HepG2 (cell line): ENCODE results near the gene CD302. TPM values are rescaled to one million over a fixed set of nuclear protein-coding genes. Genes with fewer than 3 reads are reported as not detected.

Source experiments
- ATAC-seq: fragments of 200-7000 bp; cut with Tn5 transposase; 3 replicates; pipeline ENCODE4 v1.9.1; 2020; ENCODE audit warnings: mild to moderate bottlenecking, moderate library complexity
- BruUV-seq: library from RNA; stranded (reverse); fragments of 400-500 nt; replicated peaks from 2 replicates; lab custom pipeline; 2021; lab: Mats Ljungman, UMichigan
- CTCF ChIA-PET: fragments of 300-600 bp; formaldehyde crosslinking; extraction: SDS; loops from one replicate; lab custom pipeline; 2021; ENCODE audit warnings: low total read pairs, inconsistent platforms, low intra/inter-chr PET ratio; lab: Yijun Ruan, JAX
- POLR2A ChIA-PET: fragments of 350-600 bp; sonication (Branson Sonifier 250); formaldehyde crosslinking; loops from one replicate; lab custom pipeline; 2020; ENCODE audit warnings: antibody characterized with exemption, inconsistent platforms; lab: Yijun Ruan, JAX
- DNase-seq: peaks from one replicate; pipeline ENCODE4 v3.0.0-alpha.2; 2015; ENCODE audit warnings: low spot score
- FAIRE-seq: peaks from 3 replicates; lab custom pipeline; 2011; peaks lifted over from hg19 to GRCh38; lab: Jason Lieb, UNC
- H2AFZ ChIP-seq: one replicate; pipeline ENCODE4 v1.6.1; 2011; ENCODE audit warnings: low read length, inconsistent platforms
- H3K27ac ChIP-seq: fragments of 300-600 bp; 3 replicates; pipeline ENCODE4 v1.8.0; 2011; ENCODE audit warnings: mixed run types, mild to moderate bottlenecking, mixed read lengths, low read length, inconsistent platforms; ENCODE audit not compliant: insufficient read depth; ENCODE audit errors: extremely low read length
- H3K27me3 ChIP-seq, 2 experiments: fragments of 200-600 bp in 1 of 2; 2 replicates in 1 of 2; 3 replicates in 1 of 2; pipeline versions ENCODE4 v1.6.0 to v1.8.0; 2011; ENCODE audit warnings: low read length in 2 of 2, mild to moderate bottlenecking in 2 of 2, moderate library complexity in 2 of 2, inconsistent platforms in 1 of 2; ENCODE audit not compliant: insufficient read depth in 2 of 2, control insufficient read depth in 1 of 2
- H3K36me3 ChIP-seq, 2 experiments: fragments of 200-600 bp in 1 of 2; replicated peaks in 1 of 2; 2 replicates in 1 of 2; 3 replicates in 1 of 2; pipeline versions ENCODE4 v1.5.1 to v1.8.0; 2011; ENCODE audit warnings: low read length in 2 of 2, inconsistent platforms in 1 of 2; ENCODE audit not compliant: insufficient read depth in 2 of 2, control insufficient read depth in 1 of 2
- H3K4me1 ChIP-seq: 2 replicates; pipeline ENCODE4 v1.5.1; 2012; ENCODE audit warnings: low read length, inconsistent platforms; ENCODE audit not compliant: insufficient read depth
- H3K4me2 ChIP-seq: 2 replicates; pipeline ENCODE4 v1.6.0; 2011; ENCODE audit warnings: low read depth, low read length, inconsistent platforms
- H3K4me3 ChIP-seq, 3 experiments: fragments of 200-600 bp in 1 of 3; sonication (generic), shearing (Covaris generic) in 1 of 3; replicated peaks in 1 of 3; 2 replicates each; pipeline ENCODE4 v1.5.1; 2011 to 2016; ENCODE audit warnings: low read length in 3 of 3, inconsistent platforms in 2 of 3, low read depth in 2 of 3, mild to moderate bottlenecking in 2 of 3, control low read depth in 1 of 3, mixed read lengths in 1 of 3; ENCODE audit not compliant: insufficient read depth in 1 of 3
- H3K79me2 ChIP-seq: one replicate; pipeline ENCODE4 v1.6.1; 2011; ENCODE audit warnings: low read length, inconsistent platforms; ENCODE audit not compliant: insufficient read depth
- H3K9ac ChIP-seq: 2 replicates; pipeline ENCODE4 v1.6.0; 2011; ENCODE audit warnings: mild to moderate bottlenecking, low read depth, low read length, inconsistent platforms; ENCODE audit not compliant: insufficient read depth
- H3K9me3 ChIP-seq: 2 replicates; pipeline ENCODE4 v1.5.1; 2012; ENCODE audit warnings: mild to moderate bottlenecking, low read length
- H4K20me1 ChIP-seq: 2 replicates; pipeline ENCODE4 v1.6.0; 2011; ENCODE audit warnings: inconsistent platforms, mild to moderate bottlenecking, low read length, moderate library complexity; ENCODE audit not compliant: insufficient read depth
- ATAD3A ChIP-seq: sonication (generic); formaldehyde crosslinking; IDR thresholded peaks from 2 replicates; pipeline ENCODE4 v1.4.0; 2020; ENCODE audit warnings: missing genetic modification reagents
- HBP1 ChIP-seq: IDR thresholded peaks from 2 replicates; pipeline ENCODE4 v1.6.1; 2016; ENCODE audit warnings: low read depth, control low read depth
- PATZ1 ChIP-seq: sonication (generic); formaldehyde crosslinking; IDR thresholded peaks from 2 replicates; pipeline ENCODE4 v1.4.0; 2020; ENCODE audit warnings: missing genetic modification reagents
- RBM22 ChIP-seq: fragments of 200-400 bp; formaldehyde crosslinking; optimal IDR thresholded peaks from 2 replicates; pipeline ENCODE3; 2017; ENCODE audit warnings: mild to moderate bottlenecking, low read length, moderate library complexity
- ZBTB21 ChIP-seq: sonication (generic); formaldehyde crosslinking; IDR thresholded peaks from 2 replicates; pipeline ENCODE4 v1.4.0; 2020; ENCODE audit warnings: missing genetic modification reagents
- ZBTB38 ChIP-seq: sonication (generic); formaldehyde crosslinking; IDR thresholded peaks from 2 replicates; pipeline ENCODE4 v1.5.1; 2020; ENCODE audit warnings: mild to moderate bottlenecking, missing genetic modification reagents
- ZBTB40 ChIP-seq, 2 experiments: fragments of 450-650 bp in 1 of 2; sonication (generic) in 1 of 2; formaldehyde crosslinking in 1 of 2; IDR thresholded peaks; 2 replicates each; pipeline versions ENCODE4 v1.6.1 to v1.8.0; 2016 to 2022; ENCODE audit warnings: antibody characterized with exemption in 1 of 2, mild to moderate bottlenecking in 1 of 2, missing genetic modification reagents in 1 of 2
- ZFP91 ChIP-seq: sonication (generic); formaldehyde crosslinking; IDR thresholded peaks from 2 replicates; pipeline ENCODE4 v1.9.0; 2022; ENCODE audit warnings: missing genetic modification reagents, mild to moderate bottlenecking, borderline replicate concordance
- ZNF496 ChIP-seq: sonication (generic); formaldehyde crosslinking; IDR thresholded peaks from 2 replicates; pipeline ENCODE4 v1.8.1; 2023; ENCODE audit warnings: mild to moderate bottlenecking, moderate library complexity, missing genetic modification reagents; ENCODE audit not compliant: insufficient replicate concordance
- ZNF775 ChIP-seq: sonication (generic); formaldehyde crosslinking; IDR thresholded peaks from 2 replicates; pipeline ENCODE4 v1.4.0; 2020; ENCODE audit warnings: missing genetic modification reagents, mild to moderate bottlenecking, moderate library complexity, borderline replicate concordance
- WGBS: methylation state at CpG from one replicate; pipeline ENCODE4 v1.1.6; 2017; ENCODE audit warnings: low lambda C conversion rate; 5-methylcytosine and 5-hydroxymethylcytosine counted together
- in situ Hi-C: cut with HindIII; loops from 2 replicates; pipeline ENCODE4 v1.10.0; 2017; ENCODE audit warnings: low pct_unique_long_range_greater_than_20kb; ENCODE audit not compliant: extremely low pct_ligation_motif_present
- intact Hi-C: fragments of 100-400 bp; cut with micrococcal nuclease; formaldehyde crosslinking; loops from one replicate; pipeline ENCODE4 v1.10.0; 2022; ENCODE audit not compliant: unreplicated experiment
- polyA plus RNA-seq, 8 experiments: library from polyadenylated mRNA; depleted of rRNA in 3 of 8; stranded (reverse) in 7 of 8; unstranded in 1 of 8; fragments of >200 nt; fragmentation: Illumina TruSeq in 4 of 8; extraction: Trizol in 4 of 8; gene quantifications; 2 replicates each; pipeline versions ENCODE4 v1.2.1 to v1.2.3, GENCODE V29; 2011 to 2016; ENCODE audit warnings: low read depth in 4 of 8, missing spikeins in 1 of 8, mixed read lengths in 1 of 8; ENCODE audit not compliant: insufficient read depth in 1 of 8
- total RNA-seq, 5 experiments: library from RNA; depleted of rRNA; stranded (reverse); fragments of >200 nt; fragmentation: Illumina TruSeq; extraction: Trizol; gene quantifications; 2 replicates each; pipeline ENCODE4 v1.2.3, GENCODE V29; 2016; ENCODE audit warnings: low read depth in 1 of 5

CD302 gene
- total and polyA plus RNA-seq, 2 of the 13 experiments (the other 11 are each of a cell fraction or from before 2014, with no cell fraction given), result 8.0 to 15.6 TPM

GRCh38 chr2:159828738-159829137 is 30.7 kb upstream of the CD302 start:
- DNase-seq, result no peak
- Histone ChIP-seq H3K9me3 (no peaks in the 10 kb centered on the region), H3K79me2 (no peaks in the 10 kb centered on the region), H3K4me2 (no peak overlapping the region), H2AFZ (no peak overlapping the region), H3K9ac (no peak overlapping the region), H3K36me3 (no peaks in the 10 kb centered on the region), H3K27ac (no peak overlapping the region), H3K27me3 (0 out of 5 replicates have a peak, but pooled peaks cover 0 to 4% of the 10 kb centered on the region in 2 experiments), H3K4me3 (no peak overlapping the region), H4K20me1 (no peaks in the 10 kb centered on the region), H3K4me1 (no peaks in the 10 kb centered on the region)
- 18% methylated on average over 2 of the region's 2 CpGs for WGBS
- no peak for FAIRE-seq
- ATAC-seq, result no peak
- in situ Hi-C loops, result no loop called here
- ChIA-PET CTCF (no interaction called here), POLR2A (no interaction called here)
- intact Hi-C loops, result no loop called here
- no TSS peak for BruUV-seq
- TF ChIP-seq ZBTB38 (no peak), ATAD3A (no peak), ZBTB40 (IDR thresholded peaks at IDR 0.05) (no peak), ZBTB40 (CRISPR knock-in tag; IDR thresholded peaks at IDR 0.05) (no peak), RBM22 (no peak), PATZ1 (CRISPR knock-in tag) (no peak), ZNF775 (CRISPR knock-in tag) (no peak), ZFP91 (no peak), HBP1 (CRISPR knock-in tag) (no peak), ZBTB21 (CRISPR knock-in tag) (no peak), ZNF496 (no peak)
